Nephron progenitor cell (in vitro differentiated cells): Measurements from ENCODE around the gene PPM1J.
A peak's percentile ranks its signal among the peaks of the same experiment; 100 is the strongest.

Experiments
- DNase-seq: peaks from one replicate; pipeline ENCODE4 v3.0.0; 2021
- H3K27ac Mint-ChIP-seq: 2 replicates; pipeline ENCODE4 v1.8.0; 2021; ENCODE audit warnings: mild to moderate bottlenecking, moderate library complexity, mixed read lengths
- H3K27me3 Mint-ChIP-seq: 2 replicates; pipeline ENCODE4 v1.8.0; 2021; ENCODE audit warnings: mild to moderate bottlenecking, low read depth, mixed read lengths; ENCODE audit not compliant: poor library complexity
- H3K36me3 Mint-ChIP-seq: 2 replicates; pipeline ENCODE4 v1.8.0; 2021; ENCODE audit warnings: low read depth, mixed read lengths
- H3K4me1 Mint-ChIP-seq: 2 replicates; pipeline ENCODE4 v1.8.0; 2021; ENCODE audit warnings: mixed read lengths
- H3K4me3 Mint-ChIP-seq: 2 replicates; pipeline ENCODE4 v1.8.0; 2021; ENCODE audit warnings: mild to moderate bottlenecking, moderate library complexity, mixed read lengths
- H3K9me3 Mint-ChIP-seq: 2 replicates; pipeline ENCODE4 v1.8.0; 2021; ENCODE audit warnings: mild to moderate bottlenecking, moderate library complexity, mixed read lengths
- TF ChIP-seq, protein P1 (sequence below): fragments of 200-600 bp; sonication (generic); IDR thresholded peaks from 2 replicates; pipeline ENCODE4 v1.5.0; 2021; ENCODE audit warnings: antibody characterized with exemption

PPM1J gene

GRCh38 chr1:112717263-112717873 lies 2.2 kb upstream of the PPM1J start:
- Mint-ChIP-seq H3K36me3 (no peaks in the 10 kb centered on the region), H3K9me3 (no peaks in the 10 kb centered on the region), H3K4me3 (no peak overlapping the region), H3K4me1 (peaks cover 47% of the 10 kb centered on the region), H3K27ac (no peak overlapping the region), H3K27me3 (peaks cover 75% of the 10 kb centered on the region)
- DNase-seq: no peak
- TF ChIP-seq, protein P1, sequence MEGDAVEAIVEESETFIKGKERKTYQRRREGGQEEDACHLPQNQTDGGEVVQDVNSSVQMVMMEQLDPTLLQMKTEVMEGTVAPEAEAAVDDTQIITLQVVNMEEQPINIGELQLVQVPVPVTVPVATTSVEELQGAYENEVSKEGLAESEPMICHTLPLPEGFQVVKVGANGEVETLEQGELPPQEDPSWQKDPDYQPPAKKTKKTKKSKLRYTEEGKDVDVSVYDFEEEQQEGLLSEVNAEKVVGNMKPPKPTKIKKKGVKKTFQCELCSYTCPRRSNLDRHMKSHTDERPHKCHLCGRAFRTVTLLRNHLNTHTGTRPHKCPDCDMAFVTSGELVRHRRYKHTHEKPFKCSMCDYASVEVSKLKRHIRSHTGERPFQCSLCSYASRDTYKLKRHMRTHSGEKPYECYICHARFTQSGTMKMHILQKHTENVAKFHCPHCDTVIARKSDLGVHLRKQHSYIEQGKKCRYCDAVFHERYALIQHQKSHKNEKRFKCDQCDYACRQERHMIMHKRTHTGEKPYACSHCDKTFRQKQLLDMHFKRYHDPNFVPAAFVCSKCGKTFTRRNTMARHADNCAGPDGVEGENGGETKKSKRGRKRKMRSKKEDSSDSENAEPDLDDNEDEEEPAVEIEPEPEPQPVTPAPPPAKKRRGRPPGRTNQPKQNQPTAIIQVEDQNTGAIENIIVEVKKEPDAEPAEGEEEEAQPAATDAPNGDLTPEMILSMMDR: no peak

GRCh38 chr1:112716133-112716720 lies 1.1 kb upstream of the PPM1J start:
- H3K9me3 Mint-ChIP-seq: no peaks in the 10 kb centered on the region
- peaks cover 46% of the 10 kb centered on the region for H3K4me1 Mint-ChIP-seq
- TF ChIP-seq, protein P1: peak; percentile 97
- H3K36me3 Mint-ChIP-seq: no peaks in the 10 kb centered on the region
- peaks cover 72% of the 10 kb centered on the region for H3K27me3 Mint-ChIP-seq
- peak overlapping the region; percentile 88 for H3K4me3 Mint-ChIP-seq
- peak; percentile 92 for DNase-seq
- H3K27ac Mint-ChIP-seq: no peak overlapping the region

GRCh38 chr1:112714313-112715263 lies 544 bp downstream of the PPM1J start:
- H3K27me3 Mint-ChIP-seq: peaks cover 68% of the 10 kb centered on the region
- no peaks in the 10 kb centered on the region for H3K36me3 Mint-ChIP-seq
- no peak overlapping the region for H3K27ac Mint-ChIP-seq
- H3K4me3 Mint-ChIP-seq: peak overlapping the region; percentile 84
- H3K9me3 Mint-ChIP-seq: no peaks in the 10 kb centered on the region
- peak; percentile 49 for DNase-seq
- TF ChIP-seq, protein P1: no peak
- peaks cover 53% of the 10 kb centered on the region for H3K4me1 Mint-ChIP-seq

GRCh38 chr1:112713466-112714312 lies 1.4 kb downstream of the PPM1J start:
- H3K36me3 Mint-ChIP-seq: no peaks in the 10 kb centered on the region
- peaks cover 52% of the 10 kb centered on the region for H3K4me1 Mint-ChIP-seq
- no peaks in the 10 kb centered on the region for H3K9me3 Mint-ChIP-seq
- H3K4me3 Mint-ChIP-seq: peak overlapping the region; percentile 84
- TF ChIP-seq, protein P1: no peak
- peaks cover 68% of the 10 kb centered on the region for H3K27me3 Mint-ChIP-seq
- H3K27ac Mint-ChIP-seq: no peak overlapping the region
- DNase-seq: no peak

DNA sequence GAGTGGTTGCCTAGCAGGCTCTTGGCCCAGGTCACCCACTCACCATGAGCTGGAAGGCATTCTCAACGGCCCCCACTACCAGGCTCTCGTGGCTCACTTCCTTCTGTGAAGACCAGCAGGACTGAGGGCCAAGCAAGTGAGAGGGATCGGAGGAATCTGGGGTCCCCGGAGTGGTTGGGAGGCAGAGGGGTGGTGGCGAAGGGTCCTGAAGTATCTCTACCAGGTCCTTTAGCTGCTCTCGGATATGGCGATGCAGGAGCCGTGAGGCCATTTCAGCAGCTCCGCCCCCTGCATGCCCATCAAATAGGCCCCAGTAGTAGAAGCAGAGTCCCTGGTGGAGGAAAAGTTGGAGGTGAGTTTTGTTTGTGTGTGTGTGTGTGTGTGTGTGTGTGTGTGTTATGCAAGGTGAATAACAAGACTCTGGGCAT lies 2.4 kb downstream of the PPM1J start:
- Mint-ChIP-seq H3K36me3 (no peaks in the 10 kb centered on the region), H3K27me3 (peaks cover 64% of the 10 kb centered on the region), H3K4me3 (no peak overlapping the region), H3K9me3 (no peaks in the 10 kb centered on the region), H3K4me1 (peaks cover 54% of the 10 kb centered on the region), H3K27ac (no peak overlapping the region)
- TF ChIP-seq, protein P1: no peak
- DNase-seq: no peak
